DMS153 treated with DMSO at 0.1 percent for 48 hours (cell line): ENCODE results near the gene PLEKHG7.
"Not testable (repeated sequence)": the region's sequence is repeated elsewhere in the genome, so short reads cannot be mapped to it uniquely, and the experiment has no call there.

Experiments
- DNase-seq: peaks from one replicate; lab custom pipeline; 2025; ENCODE audit not compliant: unreplicated experiment; lab: John Stamatoyannopoulos, UW

Gene PLEKHG7, protein sequence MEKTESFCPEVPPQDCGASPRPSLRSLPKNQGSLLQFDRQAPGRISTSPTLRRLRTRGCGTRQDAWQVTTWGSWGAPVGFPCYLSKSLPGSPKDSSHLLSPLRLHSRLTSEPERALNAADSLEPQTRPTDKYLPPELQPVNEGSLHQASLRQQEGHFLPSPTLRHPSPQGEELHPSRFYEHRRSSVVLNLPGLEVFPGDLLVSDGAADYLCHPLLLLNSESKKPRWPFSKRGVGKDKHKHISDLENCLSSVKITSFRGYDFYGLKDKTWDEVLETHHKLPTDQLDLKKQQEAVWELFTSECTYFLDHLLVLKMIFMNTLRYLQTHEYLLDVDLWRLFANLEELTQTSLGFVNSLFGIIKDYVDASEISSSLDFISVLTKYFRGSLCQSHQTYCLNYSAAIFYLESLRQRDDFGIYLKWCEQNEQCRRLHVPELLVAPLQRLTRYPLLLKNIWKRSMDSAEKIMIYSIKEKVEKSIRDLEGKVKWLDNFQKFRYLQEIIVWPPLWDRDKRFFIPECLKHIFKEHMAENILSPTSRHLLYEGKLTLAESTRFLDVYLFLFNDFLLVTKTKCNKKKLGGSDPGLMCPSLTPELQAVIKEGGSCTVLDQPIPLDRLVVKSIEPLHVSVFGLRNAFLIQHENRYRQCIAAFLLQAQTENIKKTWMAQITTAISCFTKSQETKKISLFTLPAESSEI

DNA sequence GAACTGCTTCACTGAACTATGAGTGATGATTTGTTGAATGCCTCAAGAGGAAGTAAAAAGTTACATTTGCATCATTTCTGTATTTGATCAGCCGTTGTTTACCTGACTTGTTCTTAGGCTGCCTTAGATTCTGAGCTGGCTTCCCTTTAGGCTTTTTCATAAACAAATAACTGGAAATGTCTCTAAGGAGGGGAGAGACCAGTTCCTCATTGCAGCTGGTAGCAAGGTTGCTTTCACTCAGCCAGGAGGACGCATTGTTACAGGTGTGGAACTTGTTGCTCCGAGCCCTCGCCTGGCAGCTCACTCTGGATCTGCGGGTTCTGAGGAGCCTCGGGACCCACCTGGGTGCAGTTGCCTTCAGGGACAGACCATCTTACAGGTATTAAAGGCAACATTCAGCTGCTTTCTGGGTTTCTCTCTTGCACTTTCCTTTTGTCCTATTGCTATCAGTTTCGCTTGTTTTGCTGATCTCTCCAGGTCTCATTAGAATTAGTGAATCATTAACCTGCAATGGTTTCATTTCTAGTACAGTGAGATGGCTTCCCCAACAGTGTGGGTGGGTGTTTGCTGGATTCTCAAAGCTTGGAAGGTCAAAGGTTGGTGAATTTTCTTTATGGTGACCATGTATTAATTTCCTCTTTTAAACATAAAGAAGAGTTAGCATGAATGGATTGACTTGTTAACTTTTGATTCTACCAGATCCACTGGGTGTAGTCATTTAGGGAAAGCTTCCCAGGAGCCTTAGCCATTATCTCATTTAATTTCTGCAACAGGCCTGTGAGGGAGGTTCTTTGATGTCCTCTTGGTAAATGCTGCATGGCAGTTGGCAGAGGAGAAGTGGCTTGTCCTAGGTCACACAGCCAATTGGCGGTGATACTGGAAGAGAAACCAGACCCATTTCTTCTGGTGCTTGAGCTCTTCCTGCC lies at the start of gene PLEKHG7:
Gene PLEKHG7, plus strand, starts transcription at position 236 of the 926 bp plus-strand sequence. CDS start 3,643 bp downstream, outside the sequence.
- DNase-seq: no peak

DNA sequence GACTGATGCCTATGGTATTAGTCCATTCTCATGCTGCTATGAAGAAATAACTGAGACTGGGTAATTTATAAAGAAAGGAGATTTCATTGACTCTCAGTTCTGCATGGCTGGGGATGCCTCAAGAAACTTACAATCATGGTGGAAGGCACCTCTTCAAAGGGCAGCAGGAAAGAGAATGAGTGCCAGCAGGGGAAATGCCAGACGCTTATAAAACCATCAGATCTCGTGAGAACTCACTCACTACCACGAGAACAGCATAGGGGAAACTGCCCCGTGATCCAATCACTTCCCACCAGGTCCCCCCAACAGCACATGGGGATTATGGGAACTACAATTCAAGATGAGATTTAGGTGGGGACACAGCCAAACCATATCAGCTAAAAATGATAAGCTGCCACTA lies 48.5 kb upstream of the PLEKHG7 start:
- DNase-seq: not testable (repeated sequence)

DNA sequence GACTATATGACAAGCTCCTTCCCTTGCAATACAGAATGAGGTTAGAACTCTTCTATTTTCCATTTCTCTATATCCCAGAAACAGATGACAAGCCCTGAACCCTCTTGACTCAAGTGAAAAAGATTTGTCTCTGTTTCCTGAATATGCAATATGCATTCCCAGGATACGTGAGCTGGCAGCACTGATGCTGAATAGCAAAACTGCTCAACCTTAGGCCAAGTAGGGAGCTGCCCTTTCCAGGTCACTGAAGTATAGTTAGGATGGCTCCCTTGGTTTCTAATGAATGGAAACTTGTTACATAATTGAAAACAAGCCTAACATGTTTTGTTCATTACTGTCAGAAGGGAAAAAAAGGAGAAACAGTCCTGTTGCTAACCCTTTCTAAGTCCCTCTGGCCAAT lies 47.9 kb upstream of the PLEKHG7 start:
- DNase-seq: no peak

DNA sequence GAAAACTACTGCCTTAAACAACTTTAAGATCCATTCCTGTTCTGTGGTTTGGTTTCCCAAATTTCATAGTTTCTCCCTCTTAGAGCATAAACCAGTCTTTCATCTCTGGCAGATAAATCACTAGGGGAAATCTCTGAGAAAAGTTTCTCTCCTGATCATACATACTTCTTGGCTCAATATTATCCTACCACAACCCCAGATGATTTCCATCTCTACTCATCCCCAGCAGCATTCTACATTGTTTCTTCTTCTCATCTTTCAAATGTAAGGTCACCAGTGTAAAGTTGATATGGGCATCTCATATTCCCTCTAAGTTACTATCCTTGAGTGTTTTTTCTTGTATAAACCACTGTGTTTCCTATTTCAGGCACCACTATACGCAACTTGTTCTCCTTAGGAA lies 45.9 kb upstream of the PLEKHG7 start:
- DNase-seq: no peak

DNA sequence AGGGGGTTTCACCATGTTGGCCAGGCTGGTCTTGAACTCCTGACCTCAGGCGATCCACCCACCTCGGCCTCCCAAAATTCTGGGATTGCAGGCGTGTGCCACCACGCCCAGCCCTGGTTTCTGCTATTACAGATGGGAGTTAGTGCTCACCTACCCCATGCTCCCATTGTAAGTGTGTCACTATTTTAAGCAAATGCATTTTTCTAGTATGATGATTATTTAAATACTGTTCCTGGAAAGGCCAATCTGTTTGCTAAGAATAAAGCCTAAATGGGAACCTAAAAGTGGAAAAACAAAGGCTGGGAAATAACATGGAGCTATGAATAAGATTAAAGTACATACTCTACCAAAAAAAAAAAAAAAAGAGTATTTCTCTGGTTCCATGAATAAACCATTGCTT lies 45.0 kb upstream of the PLEKHG7 start:
- no peak for DNase-seq

DNA sequence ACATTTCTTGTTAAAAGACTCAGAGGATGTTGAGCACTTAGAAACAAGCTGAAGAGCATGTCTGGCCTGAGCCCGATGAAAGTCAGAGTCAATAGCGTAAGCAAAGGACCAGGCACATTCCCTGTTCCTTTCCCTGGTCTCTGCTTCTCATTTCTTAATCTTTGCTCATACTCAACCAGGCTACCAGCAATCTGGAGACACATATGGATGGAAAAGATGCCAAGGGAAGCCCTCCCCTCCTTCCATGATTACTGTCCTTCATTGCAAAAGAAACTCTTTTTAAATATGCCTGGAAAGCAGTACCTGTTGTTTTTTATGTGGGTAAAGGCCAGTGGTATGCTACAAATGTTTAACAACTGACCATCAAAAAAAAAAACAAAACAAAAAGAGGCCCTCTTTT lies 44.2 kb upstream of the PLEKHG7 start:
- DNase-seq: no peak

DNA sequence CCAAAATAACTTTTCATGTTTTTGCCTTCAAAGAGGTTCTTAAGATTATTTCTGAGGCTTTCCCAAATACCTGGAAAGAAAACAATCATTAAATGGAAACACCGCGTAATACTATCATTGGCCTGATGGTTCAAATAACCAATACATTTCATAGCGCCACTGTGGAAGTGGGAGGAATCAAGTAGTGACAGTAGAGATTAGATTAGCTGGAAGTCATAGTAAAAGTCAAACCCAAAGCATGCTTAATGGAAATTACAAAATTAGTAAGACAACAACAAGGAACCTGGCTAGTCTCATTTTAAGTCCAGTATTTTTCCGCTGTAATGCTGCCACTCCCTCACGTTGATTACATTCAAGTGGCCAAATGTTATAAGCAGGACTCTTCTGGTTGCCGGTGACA lies 41.5 kb upstream of the PLEKHG7 start:
- no peak for DNase-seq

DNA sequence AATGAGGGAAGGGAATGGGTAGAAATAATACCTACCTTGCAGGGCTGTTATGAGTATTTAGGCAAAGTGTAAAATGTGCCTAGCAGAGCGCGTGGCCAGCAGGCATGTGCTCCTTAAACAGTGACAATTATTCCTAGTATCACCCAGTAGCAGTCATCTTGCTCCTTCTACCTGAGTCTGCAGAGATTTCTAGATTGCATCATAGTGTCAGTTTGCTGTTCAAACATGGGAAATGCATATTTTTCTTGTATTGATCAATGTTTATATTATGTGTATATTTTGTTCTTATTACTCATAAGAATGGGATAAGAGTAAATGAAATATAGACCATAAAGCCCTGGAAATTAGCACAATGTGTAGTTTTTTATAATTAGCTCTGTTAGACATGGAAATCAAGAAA lies 37.3 kb upstream of the PLEKHG7 start:
- DNase-seq: no peak

DNA sequence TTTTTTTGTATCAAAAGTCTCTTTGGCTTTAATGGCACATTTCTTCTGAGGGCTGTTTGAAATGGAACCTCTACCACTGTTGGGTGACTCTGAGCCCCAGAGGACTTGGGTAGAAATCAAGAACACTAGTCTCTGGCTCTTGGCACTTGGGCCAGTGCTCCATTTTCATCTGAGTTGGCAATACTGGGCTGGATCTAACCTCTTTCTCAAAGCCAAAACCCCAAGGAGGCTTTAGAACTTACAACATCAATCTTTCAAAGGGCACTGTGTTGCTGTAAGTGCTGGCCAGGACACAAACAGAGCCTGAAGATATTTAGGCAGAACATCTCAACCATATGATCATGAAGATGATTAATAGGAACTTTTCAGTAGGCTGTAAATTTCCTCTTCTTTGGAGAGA lies 34.0 kb upstream of the PLEKHG7 start:
- DNase-seq: no peak

DNA sequence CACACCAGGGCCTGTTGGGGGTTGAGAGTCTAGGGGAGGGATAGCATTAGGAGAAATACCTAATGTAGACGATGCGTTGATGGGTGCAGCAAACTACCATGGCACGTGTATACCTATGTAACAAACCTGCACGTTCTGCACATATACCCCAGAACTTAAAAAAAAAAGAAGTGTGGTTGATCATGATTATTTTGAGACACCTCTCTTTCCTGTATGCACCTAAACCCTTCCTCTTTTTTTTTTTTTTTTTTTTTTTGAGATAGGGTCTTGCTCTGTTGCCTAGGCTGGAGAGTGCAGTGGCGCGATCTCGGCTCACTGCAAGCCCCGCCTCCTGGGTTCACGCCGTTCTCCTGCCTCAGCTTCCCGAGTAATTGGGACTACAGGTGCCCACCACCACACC lies 31.3 kb upstream of the PLEKHG7 start:
- not testable (repeated sequence) for DNase-seq

DNA sequence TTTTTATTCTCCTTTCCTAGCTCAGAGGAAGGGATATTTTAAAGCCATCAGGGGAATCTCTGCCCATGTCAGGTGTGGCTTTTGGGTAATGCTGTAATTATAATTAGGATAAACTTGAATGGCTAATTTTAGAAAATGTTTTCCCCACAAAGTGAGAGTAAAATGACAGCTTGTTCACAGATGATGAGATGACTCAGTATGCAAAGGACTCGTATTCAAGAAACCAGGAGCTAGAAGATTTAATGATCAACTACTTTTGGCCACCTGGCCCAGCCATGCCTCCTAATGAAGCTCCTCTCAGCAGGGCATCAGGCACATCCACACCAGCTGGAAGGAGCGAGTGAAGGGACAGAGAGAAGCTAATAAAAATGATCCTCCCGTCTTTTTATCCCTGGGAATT lies 29.0 kb upstream of the PLEKHG7 start:
- DNase-seq: no peak

DNA sequence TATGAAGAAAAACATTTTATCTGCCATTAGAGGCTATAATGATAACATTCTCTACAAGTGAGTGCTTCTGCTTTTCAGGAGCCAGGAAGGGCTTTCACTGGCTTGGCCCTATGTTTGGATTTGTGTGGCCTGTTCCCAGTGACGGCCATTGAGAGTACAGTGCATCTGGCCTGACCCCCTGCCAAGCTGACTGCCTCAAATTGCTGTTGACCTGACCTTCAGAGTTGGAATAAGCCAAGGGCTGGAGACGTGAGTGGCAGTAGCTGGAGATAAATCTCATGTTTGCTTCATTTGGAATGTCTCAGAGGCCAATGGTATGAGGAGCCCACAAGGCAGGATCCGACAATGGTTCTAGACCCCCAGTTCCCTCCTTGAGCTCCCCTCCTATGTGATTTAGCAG lies 28.3 kb upstream of the PLEKHG7 start:
- DNase-seq: no peak

DNA sequence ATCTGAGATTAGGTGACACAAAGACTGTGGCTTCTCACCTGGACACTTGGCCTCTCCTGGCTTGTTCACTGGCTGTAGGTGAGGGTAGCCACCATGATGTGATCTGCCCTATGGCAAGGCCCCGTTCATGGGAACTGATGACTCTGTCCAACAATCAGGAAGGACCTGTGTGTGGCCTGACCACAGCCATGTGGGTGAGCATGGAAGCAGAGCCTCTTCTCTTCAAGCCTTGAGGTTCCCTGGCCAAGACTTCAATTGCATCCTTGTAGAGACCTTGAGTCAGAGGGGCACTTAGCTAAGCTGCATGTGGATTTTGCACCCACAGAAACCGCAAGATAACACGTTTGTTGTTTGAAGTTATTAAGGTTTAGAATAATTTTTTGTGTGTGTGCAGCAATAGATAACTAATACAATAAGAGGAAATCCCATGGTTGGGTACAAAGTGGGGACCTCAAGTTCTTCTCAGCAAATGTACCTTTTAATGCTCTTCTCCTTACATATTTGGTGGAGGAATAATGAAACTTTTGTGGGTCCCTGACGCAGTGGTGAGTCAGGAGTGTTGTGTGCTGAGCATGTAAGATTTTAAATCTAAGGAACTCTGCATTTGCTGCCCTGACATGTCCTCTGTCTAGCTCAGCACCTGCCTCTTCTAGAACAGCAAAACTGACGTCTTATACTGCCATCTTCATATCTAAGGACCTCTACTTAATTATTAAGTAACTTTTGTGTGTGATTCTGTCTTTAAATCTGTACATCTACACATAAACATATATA lies 27.5 kb upstream of the PLEKHG7 start:
- DNase-seq: no peak

DNA sequence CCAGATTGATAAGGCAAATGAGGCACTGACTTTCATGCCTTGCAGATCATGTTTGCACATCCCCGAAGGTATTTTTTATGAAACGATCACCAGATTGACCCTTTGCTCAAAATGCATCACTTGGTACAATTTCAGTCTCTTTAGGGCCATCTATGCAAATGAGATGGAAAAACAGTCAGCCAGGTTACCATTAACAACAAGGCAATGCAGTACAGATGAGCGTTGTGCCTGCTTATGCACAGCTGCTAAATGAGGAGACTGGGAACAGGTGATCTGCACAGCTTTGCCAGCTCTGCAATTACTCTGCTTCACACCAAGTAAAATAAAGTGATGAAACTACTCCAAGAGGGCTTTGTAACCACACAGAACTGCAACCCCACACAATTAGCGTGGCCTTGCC lies 26.1 kb upstream of the PLEKHG7 start:
- no peak for DNase-seq

DNA sequence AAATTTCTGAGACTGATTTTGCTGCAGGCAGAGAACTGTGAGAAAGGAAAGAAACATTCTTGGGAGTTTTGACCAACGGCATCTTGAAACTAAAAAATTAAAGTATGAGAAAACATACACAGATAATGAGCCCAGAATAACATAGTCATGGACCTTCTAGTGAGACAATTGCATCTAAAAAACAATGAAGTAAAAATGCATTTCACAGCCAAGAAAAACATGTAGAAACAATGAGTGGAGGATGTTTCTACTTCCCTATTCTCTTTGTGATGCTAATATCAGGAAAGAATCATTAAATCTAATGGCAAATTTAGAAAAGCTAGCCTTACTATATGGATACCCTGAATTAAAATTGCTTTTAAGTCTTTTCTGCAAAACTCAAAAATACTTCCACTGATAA lies 12.2 kb upstream of the PLEKHG7 start:
- DNase-seq: no peak

DNA sequence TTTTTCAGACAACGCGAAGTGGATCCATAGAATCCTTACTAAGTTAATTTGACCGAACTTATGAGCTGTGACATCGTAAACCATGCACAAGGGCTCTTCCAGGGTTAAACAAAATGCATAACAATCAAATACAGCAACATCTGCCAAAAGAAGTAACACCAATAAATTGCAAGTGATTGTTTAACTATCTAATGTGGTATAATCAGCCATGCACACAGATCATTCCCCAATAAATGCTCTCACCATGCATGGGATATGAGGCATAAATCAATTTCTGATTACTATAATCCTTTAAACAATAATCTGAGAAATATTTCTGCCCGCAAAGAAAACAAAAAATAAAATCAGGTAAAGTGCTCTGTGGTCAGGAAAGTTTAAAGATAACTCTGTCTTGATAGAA lies 7.7 kb upstream of the PLEKHG7 start:
- no peak for DNase-seq

DNA sequence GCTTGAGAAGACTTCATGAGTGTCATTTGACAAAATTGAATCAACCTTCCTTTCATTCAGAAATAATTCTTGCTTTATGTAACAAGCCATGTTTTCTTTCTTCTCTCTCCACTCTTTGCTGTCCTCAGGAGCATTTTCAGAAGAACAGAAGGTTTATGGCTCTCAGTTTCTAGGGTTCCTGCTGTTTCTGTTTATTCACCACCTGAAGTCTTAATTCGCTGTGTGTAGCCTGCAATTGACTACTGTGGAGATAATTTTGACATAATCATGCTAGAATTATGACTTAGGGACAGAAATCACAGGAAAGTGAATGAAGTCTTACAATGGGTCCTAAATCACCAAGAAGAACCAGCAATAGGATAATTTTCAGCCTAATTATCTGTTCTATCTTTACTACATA lies 7.2 kb upstream of the PLEKHG7 start:
- DNase-seq: no peak

DNA sequence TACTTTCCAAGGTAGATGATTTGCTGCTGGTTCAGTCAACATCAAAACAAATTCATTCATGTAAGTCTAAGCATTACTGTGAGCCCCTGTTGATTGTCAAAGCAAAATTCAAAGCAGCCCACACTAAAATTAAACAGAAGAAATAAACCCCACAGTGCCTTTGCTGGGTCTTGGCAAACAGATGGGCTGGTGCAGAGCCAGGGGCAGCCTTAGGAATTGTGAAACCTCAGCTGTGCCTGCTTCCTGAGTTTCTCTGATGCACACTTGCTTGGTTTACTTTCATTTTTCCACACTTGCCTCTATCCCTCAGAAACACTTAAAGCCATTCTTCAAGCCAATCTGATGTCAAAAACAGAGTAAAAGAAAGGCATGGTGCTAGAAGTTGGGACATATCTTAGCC lies 6.6 kb upstream of the PLEKHG7 start:
- no peak for DNase-seq

DNA sequence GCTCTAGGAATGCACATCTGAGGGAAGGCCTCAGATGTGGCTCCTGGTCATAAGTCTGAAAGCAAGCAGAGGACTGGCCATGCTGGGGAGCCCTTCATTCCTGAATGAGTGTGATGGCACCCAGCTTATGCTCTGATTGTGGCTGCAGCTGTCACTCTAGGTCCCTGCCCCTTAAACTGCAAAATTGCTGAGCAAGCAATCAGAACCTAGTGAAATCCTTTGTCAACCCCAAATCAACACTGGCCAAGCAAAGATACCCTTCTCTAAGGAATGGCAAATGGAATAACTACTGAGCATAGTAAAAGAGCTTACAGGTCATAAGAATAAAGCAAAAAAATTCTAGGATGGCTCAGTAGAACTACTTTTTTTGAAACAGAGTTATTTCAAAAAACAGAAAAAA lies 4.3 kb upstream of the PLEKHG7 start:
- no peak for DNase-seq

DNA sequence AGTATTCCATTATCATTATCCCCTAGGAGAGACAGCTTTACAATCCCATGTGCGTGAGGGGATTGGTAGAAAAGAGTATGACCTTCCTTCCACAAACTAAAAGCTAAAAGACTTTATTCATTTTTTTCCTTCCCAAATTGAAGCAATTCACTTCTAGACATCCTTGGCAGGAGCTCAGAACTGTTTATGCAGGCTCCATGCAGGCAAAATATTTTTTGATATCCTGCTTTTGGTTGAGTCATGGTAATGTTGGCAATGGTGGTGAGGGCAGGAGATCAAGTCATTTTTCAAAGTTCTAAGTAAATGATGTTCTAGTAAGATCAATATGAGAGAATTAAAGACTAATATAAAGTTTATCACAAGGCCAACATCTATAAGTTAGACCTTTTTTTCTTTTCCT lies 1.3 kb upstream of the PLEKHG7 start:
- DNase-seq: no peak

DNA sequence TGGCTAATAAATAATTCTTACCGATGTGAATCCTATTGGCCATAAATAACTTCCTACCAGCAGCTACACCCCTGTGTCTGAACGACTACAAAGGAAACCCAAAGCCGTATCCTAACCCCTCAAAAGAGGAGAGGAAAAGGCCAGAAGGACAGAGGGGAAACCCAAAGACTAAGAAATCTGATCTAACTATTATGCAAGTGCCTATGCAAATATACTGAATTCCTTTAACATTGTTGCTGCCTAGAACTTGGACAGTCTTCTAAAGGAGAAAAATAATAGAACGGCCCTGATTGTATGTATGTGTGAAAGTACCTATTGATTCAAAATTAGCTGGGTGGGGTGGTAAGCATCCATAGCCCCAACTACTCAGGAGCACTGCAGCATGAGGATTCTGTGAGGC lies 997 bp downstream of the PLEKHG7 start:
- no peak for DNase-seq
